Mesodermal cell (in vitro differentiated cells): ENCODE measurements around the gene FBLIM1.

Experiments
- H3K27ac ChIP-seq: 2 replicates; pipeline ENCODE4 v1.7.0; 2013; ENCODE audit warnings: mild to moderate bottlenecking, low read depth, low read length, moderate library complexity; ENCODE audit not compliant: severe bottlenecking
- H3K36me3 ChIP-seq: 2 replicates; pipeline ENCODE4 v1.7.1; 2013; ENCODE audit warnings: mild to moderate bottlenecking, low read length, moderate library complexity; ENCODE audit not compliant: control insufficient read depth, insufficient read depth
- H3K4me1 ChIP-seq: one replicate; pipeline ENCODE4 v1.7.1; 2013; ENCODE audit warnings: mild to moderate bottlenecking, low read length; ENCODE audit not compliant: insufficient read depth, control insufficient read depth, poor library complexity, severe bottlenecking
- H3K4me3 ChIP-seq: 2 replicates; pipeline ENCODE4 v1.7.0; 2013; ENCODE audit warnings: low read length, control low read depth, mild to moderate bottlenecking; ENCODE audit not compliant: insufficient read depth, poor library complexity, severe bottlenecking; ENCODE audit errors: extremely low read depth
- H3K9me3 ChIP-seq: 2 replicates; pipeline ENCODE4 v1.7.1; 2013; ENCODE audit warnings: mild to moderate bottlenecking, low read length, moderate library complexity; ENCODE audit not compliant: control insufficient read depth
- WGBS, 2 experiments: methylation state at CpG; one replicate each; pipeline ENCODE4 v1.1.5; 2013; ENCODE audit warnings: missing lambda C conversion rate in 2 of 2; ENCODE audit not compliant: insufficient coverage in 2 of 2; 5-methylcytosine and 5-hydroxymethylcytosine counted together

FBLIM1 gene

DNA sequence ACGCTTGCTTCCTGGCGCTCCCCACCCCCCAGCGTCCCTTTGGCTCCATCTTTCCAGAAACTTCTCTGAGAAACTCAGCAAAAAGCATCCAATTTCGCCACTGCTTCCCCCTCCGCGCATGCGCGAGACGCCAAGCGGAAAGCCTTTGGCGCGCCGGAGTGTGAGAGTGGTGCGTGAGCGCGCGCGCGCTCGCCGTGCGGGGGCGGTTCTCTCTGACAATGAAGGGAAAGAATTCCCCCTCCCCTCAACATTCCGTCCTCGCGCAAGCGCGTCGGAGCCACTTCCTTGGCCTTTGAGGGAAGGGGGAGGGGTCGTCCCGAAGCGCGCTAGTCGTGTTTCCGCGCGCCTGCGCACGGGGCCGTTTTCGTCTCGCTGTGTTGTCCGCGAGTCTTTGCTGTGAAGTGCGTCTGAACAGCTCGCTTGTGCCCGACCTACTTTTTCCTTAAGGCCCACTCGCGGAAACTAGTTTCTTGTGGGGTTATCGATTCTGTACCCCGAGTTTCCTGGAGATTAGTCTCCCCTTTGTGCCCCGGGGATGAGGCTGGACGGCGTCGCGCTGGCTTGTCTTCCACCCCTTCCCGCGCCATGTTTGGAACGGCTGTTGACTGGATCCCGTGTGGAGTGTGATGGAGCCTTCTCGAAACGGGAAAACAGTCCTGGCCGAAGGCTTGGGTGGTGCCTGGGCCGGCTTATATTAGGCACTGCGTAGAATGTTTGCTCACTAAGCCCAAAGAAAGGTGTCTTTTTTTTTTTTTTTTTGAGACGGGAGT lies 77.3 kb downstream of the FBLIM1 start:
- no peaks in the 10 kb centered on the region for H3K9me3 ChIP-seq
- peak overlapping the region; percentile 73 for H3K4me3 ChIP-seq
- H3K36me3 ChIP-seq, result peaks cover 11% of the 10 kb centered on the region
- H3K27ac ChIP-seq, result peak overlapping the region; percentile 100
- peaks cover 16% of the 10 kb centered on the region for H3K4me1 ChIP-seq
- 18 to 25% methylated on average over 37 to 41 of the region's 66 CpGs for WGBS, 2 experiments
